DOHH2 (cell line): ENCODE data around the gene MRPL33.

ENCODE experiments used
- CTCF ChIP-seq: fragments of 200-600 bp; sonication (generic); IDR thresholded peaks from one replicate; pipeline ENCODE4 v1.5.1; 2014; ENCODE audit warnings: antibody characterized with exemption, mild to moderate bottlenecking, low read depth, low read length; ENCODE audit not compliant: poor library complexity, severe bottlenecking
- EZH2phosphoT487 ChIP-seq: fragments of 200-600 bp; sonication (generic); IDR thresholded peaks from 2 replicates; pipeline ENCODE4 v1.6.1; 2017; ENCODE audit warnings: borderline replicate concordance, mild to moderate bottlenecking, antibody characterized with exemption, low read length, moderate library complexity, mixed read lengths

GRCh38 chr2:27727257-27727656 is 44.3 kb upstream of the MRPL33 start:
- TF ChIP-seq CTCF (no peak), EZH2phosphoT487 (no peak)
